ENCODE results near the gene FGD1. TPM values are rescaled to one million over a fixed set of nuclear protein-coding genes. Genes with fewer than 3 reads are reported as not detected.

The FGD1 gene
- total RNA-seq, 2 experiments from 2014 or later, result 0.08 to 0.16 TPM

GRCh38 chrX:54411732-54412131 is 84.3 kb downstream of the FGD1 start:
- H3K27ac ChIP-seq (ENCODE audit: low read depth, low read length, poor library complexity, severe bottlenecking), result no peak overlapping the region
- no peak overlapping the region for H2AFZ ChIP-seq (ENCODE audit: low read length)
- CTCF ChIA-PET (ENCODE audit: unreplicated experiment), result no interaction called here
- H3K9me3 ChIP-seq (ENCODE audit: low read length), result no peaks in the 10 kb centered on the region
- TF ChIP-seq CTCF (conservative IDR thresholded peaks at IDR 0.05; ENCODE audit: low read length), result no peak
- TF ChIP-seq EZH2phosphoT487 (IDR thresholded peaks at IDR 0.05; ENCODE audit: borderline replicate concordance, low read depth, low read length), result no peak
- H3K36me3 ChIP-seq (ENCODE audit: insufficient read depth, low read length), result no peaks in the 10 kb centered on the region
- H3K4me2 ChIP-seq (ENCODE audit: low read length), result no peak overlapping the region
- H3K4me3 ChIP-seq (ENCODE audit: low read depth, low read length, poor library complexity, severe bottlenecking), result no peak overlapping the region
- no peaks in the 10 kb centered on the region for H3K79me2 ChIP-seq (ENCODE audit: insufficient read depth, low read depth, low read length)
- no TSS peak for BruUV-seq (replicated peaks)
- intact Hi-C loops (cut with micrococcal nuclease; ENCODE audit: unreplicated experiment), result no loop called here
- no peak for DNase-seq (ENCODE audit: low spot score)
- POLR2A ChIA-PET, result no interaction called here
- no peaks in the 10 kb centered on the region for H4K20me1 ChIP-seq (ENCODE audit: insufficient read depth, low read length)
- no peaks in the 10 kb centered on the region for H3K4me1 ChIP-seq (ENCODE audit: insufficient read depth, low read length, poor library complexity, severe bottlenecking)
- no peaks in the 10 kb centered on the region for H3K9me2 ChIP-seq (ENCODE audit: insufficient read depth, low read length)

DNA sequence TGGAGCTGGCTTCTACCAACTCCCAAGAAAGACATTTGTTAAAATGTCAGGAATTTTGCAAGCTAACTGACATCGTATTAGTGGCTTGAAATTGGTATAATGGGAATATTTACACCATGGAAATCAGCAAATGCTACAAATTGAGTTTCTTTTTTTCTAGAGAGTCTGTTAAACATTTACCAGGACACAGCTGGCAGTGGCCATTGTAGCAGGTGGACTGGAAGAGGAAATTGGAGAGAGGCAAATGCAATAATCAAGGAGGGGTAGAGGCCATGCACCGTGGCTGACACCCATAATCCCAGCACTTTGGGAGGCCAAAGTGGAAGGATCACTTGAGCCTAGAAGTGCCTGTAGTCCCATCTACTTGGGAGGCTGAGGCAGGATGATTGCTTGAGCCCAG is 88.8 kb downstream of the FGD1 start:
- ChIA-PET CTCF (ENCODE audit: unreplicated experiment) (no interaction called here), POLR2A (no interaction called here)
- no peaks in the 10 kb centered on the region for H3K9me3 ChIP-seq (ENCODE audit: low read length)
- BruUV-seq (replicated peaks), result no TSS peak
- no peak overlapping the region for H2AFZ ChIP-seq (ENCODE audit: low read length)
- intact Hi-C loops (cut with micrococcal nuclease; ENCODE audit: unreplicated experiment), result no loop called here
- H3K4me1 ChIP-seq (ENCODE audit: insufficient read depth, low read length, poor library complexity, severe bottlenecking), result no peaks in the 10 kb centered on the region
- no peak overlapping the region for H3K4me3 ChIP-seq (ENCODE audit: low read depth, low read length, poor library complexity, severe bottlenecking)
- DNase-seq (ENCODE audit: low spot score), result no peak
- TF ChIP-seq EZH2phosphoT487 (IDR thresholded peaks at IDR 0.05; ENCODE audit: borderline replicate concordance, low read depth, low read length) (no peak), CTCF (conservative IDR thresholded peaks at IDR 0.05; ENCODE audit: low read length) (no peak)
- no peaks in the 10 kb centered on the region for H3K36me3 ChIP-seq (ENCODE audit: insufficient read depth, low read length)
- H3K79me2 ChIP-seq (ENCODE audit: insufficient read depth, low read depth, low read length), result no peaks in the 10 kb centered on the region
- H3K9me2 ChIP-seq (ENCODE audit: insufficient read depth, low read length), result no peaks in the 10 kb centered on the region
- no peaks in the 10 kb centered on the region for H4K20me1 ChIP-seq (ENCODE audit: insufficient read depth, low read length)
- H3K4me2 ChIP-seq (ENCODE audit: low read length), result no peak overlapping the region
- H3K27ac ChIP-seq (ENCODE audit: low read depth, low read length, poor library complexity, severe bottlenecking), result no peak overlapping the region

DNA sequence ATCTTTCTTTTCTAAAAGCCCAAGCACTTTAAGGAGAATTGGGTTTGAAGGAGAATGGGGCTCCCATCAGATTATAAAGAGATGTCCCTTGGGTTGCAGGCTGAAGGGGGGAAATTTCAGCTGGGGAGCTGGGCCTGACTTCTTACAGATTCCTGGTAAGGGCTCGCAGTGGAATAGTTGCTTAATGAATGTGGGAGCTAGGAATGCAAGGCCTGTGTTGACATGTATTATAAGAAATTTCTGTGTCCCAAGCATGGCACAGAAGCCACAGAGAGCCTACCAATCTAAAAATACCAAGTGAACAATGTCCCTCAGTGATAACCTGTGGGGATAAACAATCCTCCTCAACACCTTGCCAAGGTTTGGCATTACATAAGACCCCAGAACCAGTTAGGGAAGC is 98.9 kb downstream of the FGD1 start:
- no TSS peak for BruUV-seq (replicated peaks)
- ChIA-PET CTCF (ENCODE audit: unreplicated experiment) (no interaction called here), POLR2A (no interaction called here)
- Histone ChIP-seq H2AFZ (ENCODE audit: low read length) (no peak overlapping the region), H3K4me2 (ENCODE audit: low read length) (no peak overlapping the region), H3K4me3 (ENCODE audit: low read depth, low read length, poor library complexity, severe bottlenecking) (no peak overlapping the region), H4K20me1 (ENCODE audit: insufficient read depth, low read length) (no peaks in the 10 kb centered on the region), H3K36me3 (ENCODE audit: insufficient read depth, low read length) (no peaks in the 10 kb centered on the region), H3K9me2 (ENCODE audit: insufficient read depth, low read length) (no peaks in the 10 kb centered on the region), H3K9me3 (ENCODE audit: low read length) (no peaks in the 10 kb centered on the region), H3K4me1 (ENCODE audit: insufficient read depth, low read length, poor library complexity, severe bottlenecking) (no peaks in the 10 kb centered on the region), H3K27ac (ENCODE audit: low read depth, low read length, poor library complexity, severe bottlenecking) (no peak overlapping the region), H3K79me2 (ENCODE audit: insufficient read depth, low read depth, low read length) (no peaks in the 10 kb centered on the region)
- no peak for DNase-seq (ENCODE audit: low spot score)
- intact Hi-C loops (cut with micrococcal nuclease; ENCODE audit: unreplicated experiment), result no loop called here
- no peak for TF ChIP-seq CTCF (conservative IDR thresholded peaks at IDR 0.05; ENCODE audit: low read length)
- no peak for TF ChIP-seq EZH2phosphoT487 (IDR thresholded peaks at IDR 0.05; ENCODE audit: borderline replicate concordance, low read depth, low read length)

Other genes starting within 250 kb of the FGD1 start
- not detected in 2 replicates for gene WNK3, start 138.2 kb downstream of the FGD1 start, total RNA-seq (2014; rRNA removed; shearing (Covaris generic))
- 0.17 TPM in 1 of 2 replicates, not detected in the other for gene WNK3, start 138.2 kb downstream of the FGD1 start, total RNA-seq (2022)
- gene TSR2, start 55.8 kb downstream of the FGD1 start, total RNA-seq (2014; rRNA removed; shearing (Covaris generic)), result 14.6 and 19.8 TPM in 2 replicates
- gene TSR2, start 55.8 kb downstream of the FGD1 start, total RNA-seq (2022), result 29.3 and 30.7 TPM in 2 replicates
- 45.1 and 45.7 TPM in 2 replicates for gene GNL3L, start 34.0 kb upstream of the FGD1 start, total RNA-seq (2014; rRNA removed; shearing (Covaris generic))
- 63.4 and 71.5 TPM in 2 replicates for gene GNL3L, start 34.0 kb upstream of the FGD1 start, total RNA-seq (2022)